Islet precursor cell (in vitro differentiated cells): ENCODE data around the gene FNDC3B.
A peak's percentile ranks its signal among the peaks of the same experiment; 100 is the strongest.

Source experiments
- DNase-seq: peaks from one replicate; pipeline ENCODE4 v3.0.0-alpha.2; 2018

The FNDC3B gene

DNA sequence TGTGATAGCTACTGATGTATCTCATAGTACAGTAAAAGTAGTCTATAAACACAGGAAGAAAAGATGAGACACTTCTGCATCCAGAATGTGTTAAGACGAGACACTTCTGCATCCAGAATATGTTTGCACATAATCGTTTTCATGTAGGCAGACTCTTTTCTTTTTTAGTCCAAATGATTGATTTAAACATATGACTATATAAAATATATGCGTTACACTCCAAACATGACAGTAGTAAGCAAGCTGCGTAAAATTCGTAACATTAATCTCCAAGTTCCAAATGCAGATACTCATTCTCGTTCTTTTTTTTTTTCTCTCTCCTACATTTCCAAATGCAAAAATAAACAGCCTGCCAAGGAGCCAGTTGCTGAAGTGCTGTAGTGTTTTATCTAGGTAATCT, 82.6 kb downstream of the FNDC3B start:
- DNase-seq = no peak

DNA sequence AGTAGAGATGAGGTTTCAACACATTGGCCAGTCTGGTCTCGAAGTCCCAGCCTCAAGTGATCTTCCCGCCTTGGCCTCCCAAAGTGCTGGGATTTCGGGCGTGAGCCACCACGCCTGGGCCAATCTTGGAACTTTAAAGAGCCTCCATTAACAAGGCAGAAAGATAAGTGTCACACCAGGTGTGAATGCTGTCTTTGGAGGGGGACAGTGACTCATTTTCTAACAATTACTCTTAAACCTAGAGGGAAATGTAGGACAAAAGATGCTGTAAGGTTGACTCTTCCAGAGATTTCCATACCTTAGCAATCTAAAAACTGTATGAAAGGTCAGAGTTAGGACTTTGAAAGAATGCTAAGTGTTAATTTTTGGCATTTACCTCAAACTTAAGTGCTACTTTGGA, 84.9 kb downstream of the FNDC3B start:
- no peak for DNase-seq

DNA sequence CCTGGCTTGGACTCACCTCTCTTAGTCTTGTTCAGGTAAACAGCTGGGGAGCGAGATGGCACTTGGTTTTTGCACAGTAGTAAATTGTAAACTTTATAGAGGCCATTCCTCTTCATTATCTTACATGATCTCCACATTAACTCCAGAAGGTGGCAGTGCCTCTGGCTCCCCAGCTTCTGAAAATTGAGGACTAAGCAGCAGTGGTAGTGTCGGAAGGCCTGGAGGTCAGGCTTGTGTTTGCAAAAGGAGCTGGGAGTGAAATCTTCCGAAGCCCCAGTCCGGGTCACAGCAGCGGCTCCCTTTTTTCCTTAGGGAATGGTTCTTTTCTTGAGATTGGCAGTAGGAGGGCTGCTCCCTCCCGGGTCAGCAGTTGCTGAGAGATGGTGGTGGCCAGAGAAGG, 85.7 kb downstream of the FNDC3B start:
- DNase-seq = no peak

DNA sequence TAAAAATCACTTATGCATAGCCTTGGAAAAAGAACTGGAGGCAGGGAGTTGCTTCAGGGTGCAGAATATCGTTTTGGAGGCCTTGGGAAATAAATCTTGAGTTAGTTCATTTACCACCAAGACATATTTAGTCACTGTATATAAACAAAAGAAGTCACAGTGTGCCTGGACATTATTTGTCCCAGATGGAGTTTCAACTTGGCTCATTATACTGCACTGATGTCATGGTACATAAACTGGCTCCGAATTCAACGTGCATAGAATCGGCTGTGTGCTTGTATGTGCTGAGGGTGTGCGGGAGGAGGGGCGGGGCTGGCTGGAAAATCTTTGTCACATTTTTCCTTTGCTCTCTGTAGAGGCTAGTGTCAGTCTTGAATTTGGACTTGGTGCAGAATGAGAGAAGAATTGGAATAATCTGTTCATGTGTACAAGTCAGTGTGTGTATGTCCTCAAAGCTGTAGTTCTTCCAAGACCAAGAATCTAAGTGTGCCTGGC, 86.6 kb downstream of the FNDC3B start:
- DNase-seq = no peak

DNA sequence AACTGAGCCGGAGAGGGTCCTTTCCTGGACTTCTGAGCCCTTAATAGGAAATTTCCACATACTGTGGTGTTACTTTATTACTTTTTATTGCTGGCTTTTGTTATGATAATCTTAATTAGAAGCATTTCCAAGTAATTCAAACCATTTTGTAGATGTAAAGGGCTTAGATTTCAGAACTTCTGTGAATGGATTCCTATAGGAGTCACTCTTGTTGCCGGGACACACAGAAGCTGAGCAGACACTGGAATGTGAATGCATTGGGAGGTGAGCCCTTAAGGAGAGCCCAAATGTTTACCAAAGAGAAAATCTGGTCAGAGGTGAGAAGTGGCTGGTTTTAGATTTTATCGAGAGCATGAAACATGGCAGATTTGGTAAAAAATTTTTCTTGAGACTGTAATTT, 87.4 kb downstream of the FNDC3B start:
- no peak for DNase-seq

DNA sequence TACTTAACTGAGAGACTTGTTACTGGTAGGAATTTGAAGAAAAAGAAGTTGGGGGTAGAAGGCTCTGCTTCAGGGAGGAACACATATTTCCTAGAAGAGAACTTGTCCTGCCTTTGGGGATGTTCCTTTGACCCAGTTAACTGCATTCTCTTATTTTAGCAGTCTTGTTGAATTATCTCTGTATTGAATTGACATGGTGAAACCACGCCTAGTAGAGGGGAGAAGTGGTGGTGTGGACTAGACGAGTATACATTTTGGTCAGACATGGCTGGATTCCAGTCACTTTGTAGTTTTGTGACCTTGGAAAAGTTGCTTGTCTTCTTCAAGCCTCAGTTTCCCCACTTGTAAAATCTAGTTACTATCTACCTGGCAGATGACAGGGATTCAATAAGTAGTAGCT, 87.8 kb downstream of the FNDC3B start:
- no peak for DNase-seq

DNA sequence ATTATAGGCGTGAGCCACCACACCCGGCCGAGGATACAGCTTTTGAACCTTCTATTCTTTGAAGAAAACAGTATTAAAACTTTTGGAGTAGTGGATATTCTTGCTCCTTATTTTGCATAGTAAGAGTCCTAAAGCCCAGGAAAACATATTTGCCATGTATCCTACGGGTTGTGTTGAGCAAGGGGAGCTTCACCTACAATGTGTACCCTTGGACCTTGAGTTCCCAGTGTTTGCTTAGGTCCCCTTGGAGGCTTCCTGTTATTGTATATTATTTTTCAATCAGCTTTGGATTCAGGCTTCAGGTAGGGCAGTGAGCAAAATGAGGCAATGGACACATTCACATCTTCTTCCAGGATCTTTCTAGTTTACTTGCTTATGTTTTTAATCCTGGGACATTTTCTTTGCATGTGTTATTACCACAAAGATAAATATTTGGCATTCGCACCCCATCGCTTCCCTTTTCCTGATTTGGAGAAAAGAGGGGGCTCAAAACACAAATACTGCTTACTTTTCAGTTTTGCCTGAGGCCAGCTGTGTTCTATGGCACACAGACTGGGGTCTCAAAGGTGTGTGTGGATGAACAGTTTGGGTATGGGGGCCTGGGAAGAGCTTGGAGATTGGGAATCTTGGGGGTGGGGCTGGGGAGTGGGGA, 88.7 kb downstream of the FNDC3B start:
- no peak for DNase-seq

DNA sequence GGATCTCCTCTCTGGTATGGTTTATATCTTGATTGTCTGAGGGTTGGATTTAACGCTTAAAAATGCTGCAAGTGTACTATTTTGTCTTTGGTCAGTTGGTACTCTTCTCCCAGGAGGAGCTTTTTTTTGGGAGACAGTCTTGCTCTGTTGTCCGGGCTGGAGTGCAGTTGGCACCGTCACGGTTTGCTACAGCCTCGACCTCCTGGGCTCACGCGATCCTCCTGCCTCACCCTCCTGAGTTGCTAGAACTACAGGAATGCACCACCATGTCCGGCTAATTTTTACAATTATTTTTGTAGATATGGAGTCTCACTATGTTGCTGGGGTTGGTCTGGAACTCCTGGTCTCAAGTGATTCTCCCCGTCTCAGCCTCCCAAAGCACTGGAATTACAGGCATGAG, 89.5 kb downstream of the FNDC3B start:
- DNase-seq = no peak

DNA sequence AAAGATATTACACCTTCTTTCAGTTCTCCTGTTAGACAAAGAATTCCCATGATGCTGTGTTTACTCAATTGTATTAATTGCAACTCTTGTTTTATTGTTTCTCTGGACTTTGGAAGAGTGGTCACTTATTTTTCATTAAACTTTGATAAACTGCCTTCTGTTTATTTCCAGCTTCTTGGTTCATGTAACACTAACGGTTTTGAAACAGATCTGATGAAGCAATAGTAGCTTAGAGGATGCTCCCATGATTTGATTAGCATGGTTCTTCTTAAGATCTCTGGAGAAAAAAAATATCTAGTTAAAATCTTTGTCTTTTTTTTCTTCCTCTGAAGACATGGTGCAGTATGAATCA, 90.1 kb downstream of the FNDC3B start:
- no peak for DNase-seq

DNA sequence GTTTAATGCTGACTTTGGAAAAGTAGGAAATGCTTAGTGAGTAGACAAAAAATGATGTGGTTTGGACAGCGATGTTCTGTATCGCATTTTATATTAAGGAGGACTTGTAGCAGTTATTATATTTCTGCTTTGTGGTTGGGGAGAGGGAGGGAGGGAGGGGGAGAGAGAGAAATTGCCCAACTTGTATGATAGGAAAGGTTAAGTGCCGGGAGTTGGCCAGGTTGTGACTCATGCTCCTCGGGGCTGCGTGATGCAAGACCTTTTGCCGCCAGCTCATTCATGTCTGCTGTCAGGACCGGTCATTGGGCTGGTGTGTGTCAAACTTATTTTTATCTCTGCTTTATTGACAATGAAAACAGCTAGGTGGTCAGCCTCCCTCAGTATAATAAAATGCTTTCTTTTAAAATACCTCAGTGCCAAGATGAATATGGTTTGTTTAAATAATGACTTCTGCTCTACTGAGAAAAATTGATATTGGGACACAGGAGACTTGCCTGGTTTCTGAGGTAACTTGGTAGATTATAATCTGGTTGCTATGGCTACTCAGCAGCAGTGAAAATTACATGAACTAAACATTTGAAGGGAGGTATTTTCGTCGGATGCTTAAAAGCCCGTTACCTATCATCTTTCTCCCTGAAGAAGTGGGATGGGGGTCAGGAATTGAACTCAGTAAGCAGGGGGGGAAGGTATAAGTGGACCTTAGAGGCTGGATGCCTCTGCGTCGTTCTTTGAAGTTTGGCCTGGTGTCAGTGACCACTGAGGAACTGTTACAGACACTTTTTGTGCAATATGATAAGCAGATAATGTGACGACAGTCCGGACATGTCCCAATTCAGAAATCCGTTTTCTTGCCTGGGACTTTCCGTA, 90.7 kb downstream of the FNDC3B start:
- DNase-seq = peak; percentile 97

DNA sequence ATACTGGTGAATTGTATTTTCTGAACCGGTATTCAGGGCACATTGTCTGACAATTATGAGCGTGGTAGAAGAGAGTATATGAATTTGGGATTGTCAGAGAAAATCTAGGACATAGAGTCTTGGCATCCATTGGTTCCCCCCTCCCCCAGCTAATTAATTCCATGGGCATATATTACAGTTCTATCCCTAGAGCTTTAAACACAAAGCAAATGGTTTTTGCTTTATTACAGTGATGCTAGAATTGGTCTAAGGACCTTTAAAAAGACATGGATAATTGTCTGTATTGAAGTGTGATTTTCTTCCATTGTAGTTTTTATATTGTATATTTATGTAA, 91.3 kb downstream of the FNDC3B start:
- no peak for DNase-seq

DNA sequence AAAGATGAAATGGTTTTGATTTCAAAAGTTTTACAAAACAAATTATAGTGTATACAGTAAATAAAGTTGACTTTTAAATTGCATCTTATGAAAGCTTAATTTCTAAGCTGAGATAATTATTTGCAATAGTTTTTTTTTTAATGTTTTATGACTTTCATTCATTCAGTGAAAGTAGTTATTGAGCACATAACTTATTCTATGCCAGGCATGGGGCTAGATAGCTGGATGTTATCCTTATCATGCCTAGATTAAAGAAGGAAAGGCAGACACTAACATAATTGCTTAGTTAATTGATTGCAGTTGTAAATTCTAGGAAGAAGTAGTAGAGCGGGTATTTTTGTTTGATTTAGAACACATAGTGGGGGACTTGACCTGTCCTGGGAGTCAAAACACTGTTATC, 92.4 kb downstream of the FNDC3B start:
- DNase-seq = no peak

DNA sequence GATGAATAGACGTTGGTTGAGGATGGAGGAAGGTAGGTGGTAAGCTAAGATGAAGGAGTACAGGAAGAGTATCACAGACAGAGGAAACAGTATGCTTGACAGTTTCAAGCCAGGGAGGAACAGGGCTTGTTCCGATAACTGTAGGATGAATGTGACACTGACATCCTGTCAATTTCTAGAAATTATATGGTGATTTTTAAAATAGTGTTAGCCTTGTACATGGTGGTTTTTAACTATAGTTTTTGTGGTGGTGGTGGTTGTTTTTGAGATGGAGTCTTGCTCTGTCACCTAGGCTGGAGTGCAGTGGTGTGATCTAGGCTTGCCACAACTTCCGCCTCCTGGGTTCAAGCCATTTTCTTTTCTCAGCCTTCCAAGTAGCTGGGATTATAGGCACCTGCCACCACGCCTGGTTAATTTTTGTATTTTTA, 92.8 kb downstream of the FNDC3B start:
- no peak for DNase-seq

DNA sequence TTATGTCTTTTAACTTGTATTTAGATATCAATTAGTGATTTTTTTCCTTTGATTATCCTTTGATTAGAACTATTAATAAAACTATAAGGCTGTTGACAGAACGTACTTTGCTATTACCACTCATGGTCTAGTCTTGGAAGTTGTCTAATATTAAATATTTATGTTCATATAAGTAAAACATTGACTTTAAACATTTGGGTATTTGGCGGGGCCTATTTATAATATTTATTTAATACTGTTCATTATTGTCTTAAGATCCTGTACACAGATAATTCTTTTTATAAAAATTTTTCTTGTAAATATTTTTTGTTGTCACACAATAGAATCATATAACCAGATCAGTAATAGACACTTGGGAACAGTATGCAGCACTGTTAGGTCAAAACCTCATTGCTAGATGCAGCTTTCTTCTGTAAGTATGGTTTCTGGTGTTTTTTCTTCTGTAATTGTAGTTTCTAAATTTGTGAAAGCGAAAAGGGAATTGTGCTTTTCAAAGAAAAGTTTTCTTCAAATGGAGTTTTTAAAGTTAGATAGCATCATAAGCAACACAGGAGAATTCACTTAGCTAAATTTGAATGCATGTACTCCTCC, 93.4 kb downstream of the FNDC3B start:
- DNase-seq = no peak

DNA sequence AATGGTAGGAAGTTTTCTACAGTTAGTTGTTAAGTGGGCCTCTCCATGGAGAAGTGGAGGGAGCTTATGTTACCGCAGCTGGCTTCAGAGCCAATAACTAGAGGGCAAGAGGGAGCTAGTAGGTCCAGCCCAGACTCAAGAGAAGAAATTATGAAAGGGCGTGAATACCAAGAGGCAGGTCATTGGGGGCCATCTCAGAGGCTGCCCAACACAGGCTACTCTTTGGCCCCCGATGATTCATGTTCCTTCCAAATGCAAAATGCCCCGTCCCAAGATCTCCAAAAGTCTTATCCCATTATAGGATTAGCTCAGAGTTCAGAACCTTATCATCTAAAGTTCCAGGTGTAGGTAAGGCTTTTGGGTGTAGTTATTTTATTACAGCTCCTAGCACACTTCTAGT, 94.5 kb downstream of the FNDC3B start:
- DNase-seq = no peak

DNA sequence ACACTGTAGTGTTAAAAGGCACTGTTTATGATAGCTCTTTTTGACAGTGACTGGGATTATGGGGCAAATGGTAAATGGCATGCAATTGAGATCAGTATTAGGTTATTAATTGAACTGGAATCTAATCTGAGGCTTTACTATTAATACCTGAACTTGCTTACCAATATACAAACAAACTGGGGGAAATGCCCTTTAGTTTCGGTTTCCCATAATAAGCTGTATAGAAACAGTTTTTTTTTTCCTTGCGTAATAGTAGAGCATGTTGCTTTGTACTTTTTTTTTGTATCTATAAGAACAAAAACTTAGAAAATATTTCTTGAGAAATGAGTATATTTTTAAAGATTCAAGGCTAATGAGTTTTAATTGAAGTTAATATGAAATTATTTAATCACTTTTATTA, 95.0 kb downstream of the FNDC3B start:
- DNase-seq = no peak

DNA sequence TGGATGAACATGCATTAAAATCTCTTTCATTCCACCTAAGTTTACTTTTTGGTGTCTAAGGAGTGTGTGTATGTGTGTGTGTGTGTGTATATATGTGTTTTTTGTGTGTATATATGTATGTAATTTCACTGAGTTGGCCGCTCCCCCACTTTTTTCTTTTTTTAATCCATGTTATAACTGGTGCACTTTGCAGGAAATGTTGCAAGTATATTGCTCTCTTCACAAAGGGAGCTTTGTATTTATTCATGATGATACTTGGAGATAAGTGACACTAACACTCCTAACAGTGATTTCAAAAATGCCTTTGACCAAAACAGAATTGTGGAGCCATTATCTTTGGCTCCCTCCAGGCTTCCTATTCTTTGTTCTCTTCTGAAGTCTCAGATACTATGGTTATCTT, 95.8 kb downstream of the FNDC3B start:
- no peak for DNase-seq

DNA sequence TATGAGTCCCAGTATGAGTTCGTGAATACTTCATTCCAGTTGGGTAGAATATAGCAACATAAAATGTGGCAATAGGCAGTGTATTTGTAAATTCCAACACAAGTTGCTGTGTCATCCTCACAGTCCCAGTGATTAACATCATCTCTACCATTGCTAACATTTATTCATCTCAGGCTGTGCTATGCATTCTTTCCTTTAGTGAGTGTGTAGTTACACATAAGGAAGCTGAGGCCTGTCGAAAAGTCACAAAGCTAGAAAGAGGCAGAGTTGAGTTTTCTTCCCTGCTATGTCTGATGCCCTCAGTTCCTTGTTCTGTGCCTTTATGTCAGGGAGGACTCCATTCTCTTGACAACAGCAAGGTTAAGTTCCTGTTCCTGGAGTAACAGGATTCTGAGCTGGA, 96.4 kb downstream of the FNDC3B start:
- DNase-seq = no peak

DNA sequence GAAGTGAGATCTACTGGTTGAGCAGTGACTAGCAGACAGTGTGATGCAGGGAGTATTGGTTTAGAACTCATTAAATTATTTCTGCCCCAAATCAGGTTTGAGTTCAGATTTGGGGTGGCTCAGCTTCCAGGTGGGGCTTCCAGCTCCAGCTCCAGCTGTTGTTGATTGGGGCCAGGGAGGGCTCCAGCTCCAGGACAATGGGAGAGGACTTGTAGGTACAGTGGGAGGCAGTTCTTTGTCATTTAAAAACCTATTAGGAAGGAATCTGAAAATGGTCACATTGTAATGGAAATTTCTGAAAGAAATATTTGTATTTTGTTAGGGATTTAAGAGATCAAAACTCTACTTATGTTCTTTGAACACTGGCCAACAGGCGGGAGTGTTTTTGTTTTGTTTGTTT, 97.0 kb downstream of the FNDC3B start:
- no peak for DNase-seq

DNA sequence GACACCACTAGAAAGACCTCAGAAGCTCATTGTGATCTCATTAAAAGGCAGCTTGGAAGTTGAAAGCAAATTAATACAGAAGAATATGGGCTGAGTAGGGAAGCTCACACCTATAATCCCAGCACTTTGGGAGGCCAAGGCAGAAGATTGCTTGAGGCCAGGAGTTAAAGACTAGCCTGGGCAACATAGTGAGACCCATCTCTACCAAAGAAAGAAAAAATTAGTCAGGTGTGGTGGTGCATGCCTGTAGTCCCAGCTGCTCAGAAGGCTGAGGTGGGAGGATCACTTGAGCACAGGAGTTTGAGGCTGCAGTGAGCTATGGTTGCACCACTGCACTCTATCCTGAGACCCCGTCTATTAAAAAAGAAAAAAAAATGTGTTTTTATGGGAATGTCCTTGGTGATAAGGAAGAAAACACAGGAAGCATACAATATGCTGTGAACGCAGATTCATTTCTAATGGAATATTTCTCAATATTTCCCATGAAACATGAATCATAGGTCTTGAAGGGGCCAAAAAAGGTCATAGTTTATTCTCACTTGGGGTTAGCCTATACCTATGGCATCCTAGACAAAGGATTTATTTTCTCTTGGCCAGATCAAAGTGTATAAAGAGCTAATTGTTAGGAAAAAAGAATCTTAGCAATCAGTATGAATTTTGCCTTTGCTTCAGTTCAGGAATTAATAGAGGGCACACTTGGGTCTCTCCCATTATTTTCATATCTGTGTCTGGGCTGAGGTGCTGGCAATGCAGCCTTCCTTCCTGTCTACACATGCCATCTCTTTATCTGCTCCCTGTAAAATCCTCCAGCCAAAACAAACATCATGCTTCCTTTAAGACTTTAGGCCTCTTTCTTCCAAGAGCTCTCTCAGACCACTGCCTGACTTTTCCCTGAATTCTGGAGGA, 98.2 kb downstream of the FNDC3B start:
- DNase-seq = peak; percentile 67

DNA sequence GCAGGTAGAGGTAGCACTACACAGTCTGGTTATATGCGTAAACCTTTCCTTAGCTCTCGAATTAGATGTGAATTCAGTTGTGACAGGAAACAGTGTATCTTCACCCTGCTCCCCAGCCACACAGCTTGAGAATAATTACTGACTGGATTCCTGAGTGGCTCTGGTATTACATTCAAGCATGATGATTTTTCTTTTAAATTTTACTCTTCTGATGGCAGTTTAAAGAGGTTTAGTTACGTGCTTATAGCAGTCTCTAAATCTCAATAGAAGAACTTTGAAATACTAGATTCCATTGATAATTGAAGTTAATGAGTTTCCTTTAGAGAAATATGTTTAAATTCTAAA, 98.8 kb downstream of the FNDC3B start:
- no peak for DNase-seq

DNA sequence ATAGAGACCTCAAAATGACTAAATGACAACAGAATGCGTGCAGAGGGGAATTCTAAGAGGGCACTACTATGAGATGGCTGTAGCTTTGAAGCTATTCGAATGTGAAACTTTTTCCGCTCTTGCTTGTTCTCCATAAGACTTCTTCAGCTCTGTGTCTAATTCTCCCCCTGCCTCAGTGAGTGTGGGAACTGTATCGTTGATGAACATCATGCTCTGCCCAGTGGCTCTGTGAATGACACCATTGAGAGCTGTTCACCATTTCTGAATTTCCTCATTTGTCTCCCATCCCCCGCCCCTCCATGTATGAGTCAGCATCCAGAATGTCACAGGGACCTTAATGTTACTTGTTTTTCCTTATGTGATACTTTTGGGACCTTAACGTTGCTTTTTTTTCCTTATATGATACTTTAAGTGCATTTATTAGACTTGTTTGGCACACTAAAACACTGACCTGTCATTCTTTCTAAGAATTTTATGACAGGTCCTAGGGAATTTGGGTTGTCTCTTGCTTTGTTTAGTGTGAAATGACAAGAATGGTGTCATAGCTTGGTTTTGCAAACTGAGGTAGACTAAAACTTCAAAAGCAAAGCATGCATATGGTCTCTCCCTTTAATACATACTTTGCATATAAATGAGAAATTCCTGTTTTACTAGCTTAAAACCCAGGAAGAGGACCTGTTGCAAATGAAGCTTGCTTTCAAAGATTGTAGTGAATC, 99.6 kb downstream of the FNDC3B start:
- peak; percentile 87 for DNase-seq
